HEK293 (cell line): ENCODE measurements around the gene GNG7.
A peak's percentile ranks its signal among the peaks of the same experiment; 100 is the strongest.

Experiments used
- GLIS1 ChIP-seq: fragments of 450-650 bp; formaldehyde crosslinking; IDR thresholded peaks from 2 replicates; pipeline ENCODE4 v1.5.1; 2016; ENCODE audit warnings: missing biosample characterization, missing genetic modification characterization
- HOXD13 ChIP-seq: sonication (generic); formaldehyde crosslinking; IDR thresholded peaks from 2 replicates; pipeline ENCODE4 v1.8.0; 2022; ENCODE audit warnings: missing genetic modification reagents, borderline replicate concordance
- IKZF3 ChIP-seq: fragments of 450-650 bp; IDR thresholded peaks from 2 replicates; pipeline ENCODE4 v1.5.0; 2018; ENCODE audit warnings: missing biosample characterization, mild to moderate bottlenecking, missing genetic modification characterization, moderate library complexity
- MEIS1 ChIP-seq: sonication (generic); formaldehyde crosslinking; IDR thresholded peaks from 2 replicates; pipeline ENCODE4 v1.8.1; 2022; ENCODE audit warnings: missing genetic modification reagents, mild to moderate bottlenecking, borderline replicate concordance
- MYNN ChIP-seq: fragments of 450-650 bp; formaldehyde crosslinking; IDR thresholded peaks from 2 replicates; pipeline ENCODE4 v1.5.1; 2016; ENCODE audit warnings: missing biosample characterization, missing genetic modification characterization, borderline replicate concordance
- SCRT2 ChIP-seq: fragments of 450-650 bp; formaldehyde crosslinking; IDR thresholded peaks from 2 replicates; pipeline ENCODE4 v1.5.1; 2016; ENCODE audit warnings: missing biosample characterization, missing genetic modification characterization
- ZNF155 ChIP-seq: fragments of 450-650 bp; formaldehyde crosslinking; IDR thresholded peaks from 2 replicates; pipeline ENCODE4 v1.5.1; 2016; ENCODE audit warnings: missing biosample characterization, missing genetic modification characterization
- ZNF37A ChIP-seq: fragments of 450-650 bp; IDR thresholded peaks from 2 replicates; pipeline ENCODE4 v1.5.1; 2018; ENCODE audit warnings: missing biosample characterization, missing genetic modification characterization
- ZNF514 ChIP-seq: fragments of 450-650 bp; formaldehyde crosslinking; IDR thresholded peaks from 2 replicates; pipeline ENCODE4 v1.5.1; 2016; ENCODE audit warnings: missing biosample characterization, missing genetic modification characterization
- ZNF626 ChIP-seq: fragments of 450-650 bp; sonication (Bioruptor Pico); formaldehyde crosslinking; IDR thresholded peaks from 2 replicates; pipeline ENCODE4 v1.5.1; 2018; ENCODE audit warnings: missing biosample characterization, missing genetic modification characterization, inconsistent platforms
- ZSCAN23 ChIP-seq: fragments of 450-650 bp; formaldehyde crosslinking; IDR thresholded peaks from 2 replicates; pipeline ENCODE4 v1.5.1; 2016; ENCODE audit warnings: missing biosample characterization, missing genetic modification characterization
- TF ChIP-seq, protein P1 (sequence below): fragments of 450-650 bp; formaldehyde crosslinking; IDR thresholded peaks from 2 replicates; pipeline ENCODE4 v1.5.1; 2016; ENCODE audit warnings: missing biosample characterization, missing genetic modification characterization, borderline replicate concordance
- TF ChIP-seq, protein P2 (sequence below): fragments of 450-650 bp; formaldehyde crosslinking; IDR thresholded peaks from 2 replicates; pipeline ENCODE4 v1.5.1; 2016; ENCODE audit warnings: missing biosample characterization, missing genetic modification characterization
- TF ChIP-seq, protein P3 (sequence below): fragments of 450-650 bp; formaldehyde crosslinking; IDR thresholded peaks from 2 replicates; pipeline ENCODE4 v1.5.1; 2016; ENCODE audit warnings: missing biosample characterization, missing genetic modification characterization
- TF ChIP-seq, protein P4 (sequence below): fragments of 450-650 bp; formaldehyde crosslinking; conservative IDR thresholded peaks from 2 replicates; pipeline ENCODE4 v1.5.1; 2016; ENCODE audit warnings: low read depth, missing biosample characterization, missing genetic modification characterization
- TF ChIP-seq, protein P5 (sequence below): fragments of 450-650 bp; formaldehyde crosslinking; IDR thresholded peaks from 2 replicates; pipeline ENCODE4 v1.5.1; 2017; ENCODE audit warnings: missing biosample characterization, missing genetic modification characterization
- TF ChIP-seq, protein P6 (sequence below): fragments of 450-650 bp; formaldehyde crosslinking; IDR thresholded peaks from 2 replicates; pipeline ENCODE4 v1.5.1; 2017; ENCODE audit warnings: missing biosample characterization, missing genetic modification characterization
- TF ChIP-seq, protein P7 (sequence below): fragments of 450-650 bp; formaldehyde crosslinking; conservative IDR thresholded peaks from 2 replicates; pipeline ENCODE4 v1.5.1; 2016; ENCODE audit warnings: low read depth, missing biosample characterization, missing genetic modification characterization

The GNG7 gene

DNA sequence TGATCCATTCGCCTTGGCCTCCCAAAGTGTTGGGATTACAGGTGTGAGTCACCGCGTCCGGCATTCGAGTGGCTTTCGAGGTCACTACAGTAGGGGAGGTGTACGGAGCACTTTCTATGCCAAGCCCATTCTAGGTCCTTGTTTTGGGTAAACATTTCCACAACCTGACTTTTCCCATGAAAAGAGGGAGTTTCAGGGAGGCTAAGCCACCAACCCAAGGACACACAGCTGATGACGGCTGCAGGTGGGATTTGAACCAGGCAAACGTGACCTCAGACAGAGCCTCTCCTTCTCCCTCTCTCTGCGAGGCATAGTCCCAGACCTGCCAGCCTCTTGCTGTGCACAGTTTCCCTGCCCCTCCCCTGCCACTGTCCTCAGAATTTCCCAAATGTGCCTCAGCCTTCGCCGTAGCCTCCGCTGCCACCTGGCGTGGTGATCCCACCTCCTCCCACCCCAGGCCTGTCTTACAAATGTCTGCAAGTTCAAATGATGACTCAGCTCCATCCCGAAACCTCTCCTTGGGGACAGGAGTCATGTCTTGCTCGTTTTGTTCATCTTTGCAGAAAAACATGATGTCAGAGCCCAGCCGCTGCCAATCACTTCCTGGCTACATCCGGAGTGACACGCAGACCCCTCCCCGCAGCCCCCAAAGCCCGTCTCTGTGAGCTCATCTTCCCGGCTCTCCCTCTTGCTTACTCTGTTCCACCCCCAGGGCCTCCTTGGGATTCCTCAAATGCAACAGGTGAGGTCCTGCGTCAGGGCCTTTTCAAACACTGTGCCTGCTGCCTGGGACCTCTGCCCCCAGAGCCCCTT is 233.2 kb downstream of the GNG7 start (continued):
- TF ChIP-seq, protein P1, sequence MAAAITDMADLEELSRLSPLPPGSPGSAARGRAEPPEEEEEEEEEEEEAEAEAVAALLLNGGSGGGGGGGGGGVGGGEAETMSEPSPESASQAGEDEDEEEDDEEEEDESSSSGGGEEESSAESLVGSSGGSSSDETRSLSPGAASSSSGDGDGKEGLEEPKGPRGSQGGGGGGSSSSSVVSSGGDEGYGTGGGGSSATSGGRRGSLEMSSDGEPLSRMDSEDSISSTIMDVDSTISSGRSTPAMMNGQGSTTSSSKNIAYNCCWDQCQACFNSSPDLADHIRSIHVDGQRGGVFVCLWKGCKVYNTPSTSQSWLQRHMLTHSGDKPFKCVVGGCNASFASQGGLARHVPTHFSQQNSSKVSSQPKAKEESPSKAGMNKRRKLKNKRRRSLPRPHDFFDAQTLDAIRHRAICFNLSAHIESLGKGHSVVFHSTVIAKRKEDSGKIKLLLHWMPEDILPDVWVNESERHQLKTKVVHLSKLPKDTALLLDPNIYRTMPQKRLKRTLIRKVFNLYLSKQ (tag by site-specific recombination) = no peak
- TF ChIP-seq, protein P2, sequence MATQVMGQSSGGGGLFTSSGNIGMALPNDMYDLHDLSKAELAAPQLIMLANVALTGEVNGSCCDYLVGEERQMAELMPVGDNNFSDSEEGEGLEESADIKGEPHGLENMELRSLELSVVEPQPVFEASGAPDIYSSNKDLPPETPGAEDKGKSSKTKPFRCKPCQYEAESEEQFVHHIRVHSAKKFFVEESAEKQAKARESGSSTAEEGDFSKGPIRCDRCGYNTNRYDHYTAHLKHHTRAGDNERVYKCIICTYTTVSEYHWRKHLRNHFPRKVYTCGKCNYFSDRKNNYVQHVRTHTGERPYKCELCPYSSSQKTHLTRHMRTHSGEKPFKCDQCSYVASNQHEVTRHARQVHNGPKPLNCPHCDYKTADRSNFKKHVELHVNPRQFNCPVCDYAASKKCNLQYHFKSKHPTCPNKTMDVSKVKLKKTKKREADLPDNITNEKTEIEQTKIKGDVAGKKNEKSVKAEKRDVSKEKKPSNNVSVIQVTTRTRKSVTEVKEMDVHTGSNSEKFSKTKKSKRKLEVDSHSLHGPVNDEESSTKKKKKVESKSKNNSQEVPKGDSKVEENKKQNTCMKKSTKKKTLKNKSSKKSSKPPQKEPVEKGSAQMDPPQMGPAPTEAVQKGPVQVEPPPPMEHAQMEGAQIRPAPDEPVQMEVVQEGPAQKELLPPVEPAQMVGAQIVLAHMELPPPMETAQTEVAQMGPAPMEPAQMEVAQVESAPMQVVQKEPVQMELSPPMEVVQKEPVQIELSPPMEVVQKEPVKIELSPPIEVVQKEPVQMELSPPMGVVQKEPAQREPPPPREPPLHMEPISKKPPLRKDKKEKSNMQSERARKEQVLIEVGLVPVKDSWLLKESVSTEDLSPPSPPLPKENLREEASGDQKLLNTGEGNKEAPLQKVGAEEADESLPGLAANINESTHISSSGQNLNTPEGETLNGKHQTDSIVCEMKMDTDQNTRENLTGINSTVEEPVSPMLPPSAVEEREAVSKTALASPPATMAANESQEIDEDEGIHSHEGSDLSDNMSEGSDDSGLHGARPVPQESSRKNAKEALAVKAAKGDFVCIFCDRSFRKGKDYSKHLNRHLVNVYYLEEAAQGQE = no peak
- TF ChIP-seq, protein P3, sequence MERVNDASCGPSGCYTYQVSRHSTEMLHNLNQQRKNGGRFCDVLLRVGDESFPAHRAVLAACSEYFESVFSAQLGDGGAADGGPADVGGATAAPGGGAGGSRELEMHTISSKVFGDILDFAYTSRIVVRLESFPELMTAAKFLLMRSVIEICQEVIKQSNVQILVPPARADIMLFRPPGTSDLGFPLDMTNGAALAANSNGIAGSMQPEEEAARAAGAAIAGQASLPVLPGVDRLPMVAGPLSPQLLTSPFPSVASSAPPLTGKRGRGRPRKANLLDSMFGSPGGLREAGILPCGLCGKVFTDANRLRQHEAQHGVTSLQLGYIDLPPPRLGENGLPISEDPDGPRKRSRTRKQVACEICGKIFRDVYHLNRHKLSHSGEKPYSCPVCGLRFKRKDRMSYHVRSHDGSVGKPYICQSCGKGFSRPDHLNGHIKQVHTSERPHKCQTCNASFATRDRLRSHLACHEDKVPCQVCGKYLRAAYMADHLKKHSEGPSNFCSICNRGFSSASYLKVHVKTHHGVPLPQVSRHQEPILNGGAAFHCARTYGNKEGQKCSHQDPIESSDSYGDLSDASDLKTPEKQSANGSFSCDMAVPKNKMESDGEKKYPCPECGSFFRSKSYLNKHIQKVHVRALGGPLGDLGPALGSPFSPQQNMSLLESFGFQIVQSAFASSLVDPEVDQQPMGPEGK (tag by site-specific recombination) = peak; percentile 22; the same call in 1 of the 2 replicates
- TF ChIP-seq, protein P4, sequence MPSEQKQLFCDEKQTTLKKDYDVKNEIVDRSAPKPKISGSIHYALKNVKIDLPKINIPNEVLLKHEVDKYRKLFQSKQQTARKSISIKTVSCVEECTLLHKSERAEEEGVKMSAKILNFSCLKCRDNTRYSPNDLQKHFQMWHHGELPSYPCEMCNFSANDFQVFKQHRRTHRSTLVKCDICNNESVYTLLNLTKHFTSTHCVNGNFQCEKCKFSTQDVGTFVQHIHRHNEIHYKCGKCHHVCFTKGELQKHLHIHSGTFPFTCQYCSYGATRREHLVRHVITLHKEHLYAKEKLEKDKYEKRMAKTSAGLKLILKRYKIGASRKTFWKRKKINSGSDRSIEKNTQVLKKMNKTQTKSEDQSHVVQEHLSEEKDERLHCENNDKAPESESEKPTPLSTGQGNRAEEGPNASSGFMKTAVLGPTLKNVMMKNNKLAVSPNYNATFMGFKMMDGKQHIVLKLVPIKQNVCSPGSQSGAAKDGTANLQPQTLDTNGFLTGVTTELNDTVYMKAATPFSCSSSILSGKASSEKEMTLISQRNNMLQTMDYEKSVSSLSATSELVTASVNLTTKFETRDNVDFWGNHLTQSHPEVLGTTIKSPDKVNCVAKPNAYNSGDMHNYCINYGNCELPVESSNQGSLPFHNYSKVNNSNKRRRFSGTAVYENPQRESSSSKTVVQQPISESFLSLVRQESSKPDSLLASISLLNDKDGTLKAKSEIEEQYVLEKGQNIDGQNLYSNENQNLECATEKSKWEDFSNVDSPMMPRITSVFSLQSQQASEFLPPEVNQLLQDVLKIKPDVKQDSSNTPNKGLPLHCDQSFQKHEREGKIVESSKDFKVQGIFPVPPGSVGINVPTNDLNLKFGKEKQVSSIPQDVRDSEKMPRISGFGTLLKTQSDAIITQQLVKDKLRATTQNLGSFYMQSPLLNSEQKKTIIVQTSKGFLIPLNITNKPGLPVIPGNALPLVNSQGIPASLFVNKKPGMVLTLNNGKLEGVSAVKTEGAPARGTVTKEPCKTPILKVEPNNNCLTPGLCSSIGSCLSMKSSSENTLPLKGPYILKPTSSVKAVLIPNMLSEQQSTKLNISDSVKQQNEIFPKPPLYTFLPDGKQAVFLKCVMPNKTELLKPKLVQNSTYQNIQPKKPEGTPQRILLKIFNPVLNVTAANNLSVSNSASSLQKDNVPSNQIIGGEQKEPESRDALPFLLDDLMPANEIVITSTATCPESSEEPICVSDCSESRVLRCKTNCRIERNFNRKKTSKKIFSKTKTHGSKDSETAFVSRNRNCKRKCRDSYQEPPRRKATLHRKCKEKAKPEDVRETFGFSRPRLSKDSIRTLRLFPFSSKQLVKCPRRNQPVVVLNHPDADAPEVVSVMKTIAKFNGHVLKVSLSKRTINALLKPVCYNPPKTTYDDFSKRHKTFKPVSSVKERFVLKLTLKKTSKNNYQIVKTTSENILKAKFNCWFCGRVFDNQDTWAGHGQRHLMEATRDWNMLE = no peak
- no peak for TF ChIP-seq GLIS1
- TF ChIP-seq, protein P5, sequence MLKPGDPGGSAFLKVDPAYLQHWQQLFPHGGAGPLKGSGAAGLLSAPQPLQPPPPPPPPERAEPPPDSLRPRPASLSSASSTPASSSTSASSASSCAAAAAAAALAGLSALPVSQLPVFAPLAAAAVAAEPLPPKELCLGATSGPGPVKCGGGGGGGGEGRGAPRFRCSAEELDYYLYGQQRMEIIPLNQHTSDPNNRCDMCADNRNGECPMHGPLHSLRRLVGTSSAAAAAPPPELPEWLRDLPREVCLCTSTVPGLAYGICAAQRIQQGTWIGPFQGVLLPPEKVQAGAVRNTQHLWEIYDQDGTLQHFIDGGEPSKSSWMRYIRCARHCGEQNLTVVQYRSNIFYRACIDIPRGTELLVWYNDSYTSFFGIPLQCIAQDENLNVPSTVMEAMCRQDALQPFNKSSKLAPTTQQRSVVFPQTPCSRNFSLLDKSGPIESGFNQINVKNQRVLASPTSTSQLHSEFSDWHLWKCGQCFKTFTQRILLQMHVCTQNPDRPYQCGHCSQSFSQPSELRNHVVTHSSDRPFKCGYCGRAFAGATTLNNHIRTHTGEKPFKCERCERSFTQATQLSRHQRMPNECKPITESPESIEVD (tag by site-specific recombination) = no peak
- no peak for TF ChIP-seq ZSCAN23 (tag by site-specific recombination)
- no peak for TF ChIP-seq MYNN (tag by site-specific recombination)
- no peak for TF ChIP-seq HOXD13 (CRISPR knock-in tag)
- TF ChIP-seq MEIS1 = no peak
- no peak for TF ChIP-seq ZNF626 (tag by site-specific recombination)
- TF ChIP-seq ZNF37A (tag by site-specific recombination) = no peak
- peak; percentile 97 for TF ChIP-seq SCRT2 (tag by site-specific recombination)
- TF ChIP-seq ZNF155 = no peak
- TF ChIP-seq IKZF3 (tag by site-specific recombination) = no peak
- TF ChIP-seq, protein P6, sequence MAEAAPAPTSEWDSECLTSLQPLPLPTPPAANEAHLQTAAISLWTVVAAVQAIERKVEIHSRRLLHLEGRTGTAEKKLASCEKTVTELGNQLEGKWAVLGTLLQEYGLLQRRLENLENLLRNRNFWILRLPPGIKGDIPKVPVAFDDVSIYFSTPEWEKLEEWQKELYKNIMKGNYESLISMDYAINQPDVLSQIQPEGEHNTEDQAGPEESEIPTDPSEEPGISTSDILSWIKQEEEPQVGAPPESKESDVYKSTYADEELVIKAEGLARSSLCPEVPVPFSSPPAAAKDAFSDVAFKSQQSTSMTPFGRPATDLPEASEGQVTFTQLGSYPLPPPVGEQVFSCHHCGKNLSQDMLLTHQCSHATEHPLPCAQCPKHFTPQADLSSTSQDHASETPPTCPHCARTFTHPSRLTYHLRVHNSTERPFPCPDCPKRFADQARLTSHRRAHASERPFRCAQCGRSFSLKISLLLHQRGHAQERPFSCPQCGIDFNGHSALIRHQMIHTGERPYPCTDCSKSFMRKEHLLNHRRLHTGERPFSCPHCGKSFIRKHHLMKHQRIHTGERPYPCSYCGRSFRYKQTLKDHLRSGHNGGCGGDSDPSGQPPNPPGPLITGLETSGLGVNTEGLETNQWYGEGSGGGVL (tag by site-specific recombination) = peak; percentile 74
- TF ChIP-seq, protein P7, sequence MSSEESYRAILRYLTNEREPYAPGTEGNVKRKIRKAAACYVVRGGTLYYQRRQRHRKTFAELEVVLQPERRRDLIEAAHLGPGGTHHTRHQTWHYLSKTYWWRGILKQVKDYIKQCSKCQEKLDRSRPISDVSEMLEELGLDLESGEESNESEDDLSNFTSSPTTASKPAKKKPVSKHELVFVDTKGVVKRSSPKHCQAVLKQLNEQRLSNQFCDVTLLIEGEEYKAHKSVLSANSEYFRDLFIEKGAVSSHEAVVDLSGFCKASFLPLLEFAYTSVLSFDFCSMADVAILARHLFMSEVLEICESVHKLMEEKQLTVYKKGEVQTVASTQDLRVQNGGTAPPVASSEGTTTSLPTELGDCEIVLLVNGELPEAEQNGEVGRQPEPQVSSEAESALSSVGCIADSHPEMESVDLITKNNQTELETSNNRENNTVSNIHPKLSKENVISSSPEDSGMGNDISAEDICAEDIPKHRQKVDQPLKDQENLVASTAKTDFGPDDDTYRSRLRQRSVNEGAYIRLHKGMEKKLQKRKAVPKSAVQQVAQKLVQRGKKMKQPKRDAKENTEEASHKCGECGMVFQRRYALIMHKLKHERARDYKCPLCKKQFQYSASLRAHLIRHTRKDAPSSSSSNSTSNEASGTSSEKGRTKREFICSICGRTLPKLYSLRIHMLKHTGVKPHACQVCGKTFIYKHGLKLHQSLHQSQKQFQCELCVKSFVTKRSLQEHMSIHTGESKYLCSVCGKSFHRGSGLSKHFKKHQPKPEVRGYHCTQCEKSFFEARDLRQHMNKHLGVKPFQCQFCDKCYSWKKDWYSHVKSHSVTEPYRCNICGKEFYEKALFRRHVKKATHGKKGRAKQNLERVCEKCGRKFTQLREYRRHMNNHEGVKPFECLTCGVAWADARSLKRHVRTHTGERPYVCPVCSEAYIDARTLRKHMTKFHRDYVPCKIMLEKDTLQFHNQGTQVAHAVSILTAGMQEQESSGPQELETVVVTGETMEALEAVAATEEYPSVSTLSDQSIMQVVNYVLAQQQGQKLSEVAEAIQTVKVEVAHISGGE (tag by site-specific recombination) = no peak
- TF ChIP-seq ZNF514 = no peak
